Esophagus (tissue), 2 donors: Measurements from ENCODE around the gene CASTOR1. TPM values are rescaled to one million over a fixed set of nuclear protein-coding genes. Genes with fewer than 3 reads are reported as not detected.

Source experiments
- H3K27ac ChIP-seq, 2 donors: one replicate each; pipeline ENCODE4 v1.5.1; 2013; ENCODE audit warnings: low read depth in 2 of 2, mild to moderate bottlenecking in 2 of 2, inconsistent platforms in 1 of 2, low read length in 1 of 2, moderate library complexity in 1 of 2
- H3K27me3 ChIP-seq, 2 donors: one replicate each; pipeline ENCODE4 v1.6.1; 2013; ENCODE audit warnings: low read length in 2 of 2, control low read depth in 1 of 2, mild to moderate bottlenecking in 1 of 2; ENCODE audit not compliant: insufficient read depth in 2 of 2, control insufficient read depth in 1 of 2
- H3K36me3 ChIP-seq, 2 donors: one replicate each; pipeline ENCODE4 v1.6.1; 2013; ENCODE audit warnings: low read length in 1 of 2; ENCODE audit not compliant: control insufficient read depth in 2 of 2, insufficient read depth in 2 of 2
- H3K4me1 ChIP-seq, 2 donors: one replicate each; pipeline ENCODE4 v1.6.1; 2013; ENCODE audit warnings: low read length in 1 of 2; ENCODE audit not compliant: control insufficient read depth in 2 of 2, insufficient read depth in 2 of 2
- H3K4me3 ChIP-seq, 2 donors: one replicate each; pipeline ENCODE4 v1.5.1; 2013; ENCODE audit warnings: low read length in 2 of 2, mild to moderate bottlenecking in 2 of 2, low read depth in 1 of 2, moderate library complexity in 1 of 2
- H3K9me3 ChIP-seq, 2 donors: one replicate each; pipeline ENCODE4 v1.6.1; 2013; ENCODE audit warnings: mild to moderate bottlenecking in 2 of 2, low read depth in 1 of 2, low read length in 1 of 2, moderate library complexity in 1 of 2; ENCODE audit not compliant: control insufficient read depth in 2 of 2, insufficient read depth in 1 of 2
- WGBS, 2 donors: extraction: QIAGEN DNeasy Blood & Tissue Kit; methylation state at CpG; one replicate each; pipeline ENCODE4 v1.1.7; 2013; 5-methylcytosine and 5-hydroxymethylcytosine counted together
- polyA plus RNA-seq, 2 donors: library from polyadenylated mRNA; stranded (reverse); fragments of 200-250 nt; gene quantifications; one replicate each; pipeline ENCODE4 v1.2.3, GENCODE V29; 2013
- donor health status: healthy with polysubstance abuse.
- donor health status: Bipolar disorder and iron deficiency.

Gene CASTOR1
- polyA plus RNA-seq, 2 donors: 29.7 to 39.3 TPM

- Histone ChIP-seq H3K4me3 (no peak overlapping the region), H3K36me3 (peaks cover 32 to 48% of the 10 kb centered on the region in 2 donors)
Measured at GRCh38 chr22:30332551-30332950, 43.2 kb upstream of the CASTOR1 start.

DNA sequence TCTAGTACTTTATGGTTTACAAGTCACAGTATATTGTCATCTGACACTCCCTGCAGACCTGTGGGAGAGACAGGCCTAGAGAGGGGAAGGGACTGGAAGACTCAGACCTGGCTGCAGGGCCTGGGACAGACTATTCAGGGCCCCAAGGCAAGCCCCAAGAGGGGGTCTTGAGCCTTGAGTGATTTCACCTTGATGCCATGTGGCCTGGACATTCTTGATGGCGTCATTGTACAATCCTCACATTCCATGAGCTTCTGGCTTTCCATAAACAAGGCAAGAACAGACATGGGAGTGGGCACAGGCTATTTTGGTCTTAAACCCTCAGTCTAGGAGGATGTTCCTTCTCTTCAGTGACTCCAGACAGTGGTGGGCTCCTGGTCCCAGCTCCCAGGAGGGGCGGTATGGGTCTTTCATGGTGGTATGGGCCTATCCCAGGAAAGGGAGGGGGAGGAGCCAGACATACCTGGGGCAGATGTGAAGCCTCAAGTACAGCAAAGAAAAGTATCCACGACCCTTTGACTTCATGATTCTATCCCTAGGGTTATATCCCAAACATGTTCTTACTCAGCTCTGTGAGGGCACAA lies 39.3 kb upstream of the CASTOR1 start:
- 82 to 83% methylated on average over 3 of the region's 3 CpGs for WGBS, 2 donors

More at GRCh38 chr22:30332551-30332950, 43.2 kb upstream of the CASTOR1 start:
- Histone ChIP-seq H3K4me1 (peaks cover 0 to 4% of the 10 kb centered on the region in 2 donors), H3K9me3 (no peaks in the 10 kb centered on the region), H3K27me3 (no peaks in the 10 kb centered on the region), H3K27ac (no peak overlapping the region)
- WGBS, 2 donors: 79 to 80% methylated on average over 5 of the region's 5 CpGs

GRCh38 chr22:30327864-30328345 lies 38.6 kb upstream of the CASTOR1 start:
- Histone ChIP-seq H3K4me3 (no peak overlapping the region), H3K27ac (peak overlapping the region in 1 of 2 donors; percentile 94), H3K4me1 (peaks cover 2 to 11% of the 10 kb centered on the region in 2 donors), H3K27me3 (no peaks in the 10 kb centered on the region), H3K36me3 (peaks cover 0 to 13% of the 10 kb centered on the region in 2 donors), H3K9me3 (no peaks in the 10 kb centered on the region)
- 60 to 64% methylated on average over 5 of the region's 5 CpGs for WGBS, 2 donors

More for the DNA sequence above, 39.3 kb upstream of the CASTOR1 start:
- no peaks in the 10 kb centered on the region for H3K27me3 ChIP-seq
- H3K9me3 ChIP-seq: no peaks in the 10 kb centered on the region
- no peak overlapping the region for H3K27ac ChIP-seq
- no peak overlapping the region for H3K4me3 ChIP-seq
- peaks cover 4 to 13% of the 10 kb centered on the region in 2 donors for H3K36me3 ChIP-seq
- H3K4me1 ChIP-seq: peaks cover 2 to 11% of the 10 kb centered on the region in 2 donors

- Histone ChIP-seq H3K27ac (peak within 1 kb of the TSS; percentile 87 to 94), H3K9me3 (no peaks in the 10 kb centered on the region), H3K27me3 (no peaks in the 10 kb centered on the region), H3K4me1 (peaks cover 2 to 14% of the 10 kb centered on the region in 2 donors), H3K4me3 (peak within 1 kb of the TSS; percentile 56 to 95), H3K36me3 (peaks cover 0 to 7% of the 10 kb centered on the region in 2 donors)
- WGBS, 2 donors: 0 to 1% methylated on average over 43 to 69 of the region's 69 CpGs
Measured at GRCh38 chr22:30326706-30327362, 37.5 kb upstream of the CASTOR1 start, which contains the start of gene TBC1D10A. TBC1D10A (minus strand) TSS chr22:30326941; CDS start chr22:30326881, 60 bp downstream.

DNA sequence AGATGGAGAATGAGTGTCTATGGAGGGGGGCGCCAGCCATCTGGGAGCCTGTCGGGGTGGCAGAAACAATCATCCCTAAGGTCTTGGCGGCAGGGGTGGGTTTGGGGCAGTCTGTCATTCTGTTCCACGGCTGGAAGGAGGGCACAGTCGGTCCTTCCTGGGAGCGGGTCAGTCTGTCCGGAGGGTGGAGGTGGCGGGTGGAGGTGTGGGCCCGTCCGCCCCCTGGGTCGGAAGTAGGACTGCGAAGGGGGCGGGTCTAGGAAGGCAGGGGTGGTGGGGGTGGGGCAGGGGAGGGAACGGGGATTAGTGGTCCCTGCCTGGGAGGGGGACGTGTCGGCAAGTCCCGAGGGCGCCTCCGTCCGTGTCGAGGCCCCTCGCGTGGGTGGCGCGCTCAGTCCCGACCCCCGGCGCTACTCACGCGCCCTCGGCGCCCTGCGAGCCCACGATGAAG lies 37.0 kb upstream of the CASTOR1 start:
- Histone ChIP-seq H3K27ac (peak overlapping the region; percentile 84 to 87), H3K36me3 (peaks cover 0 to 6% of the 10 kb centered on the region in 2 donors), H3K27me3 (no peaks in the 10 kb centered on the region), H3K9me3 (no peaks in the 10 kb centered on the region), H3K4me3 (peak overlapping the region; percentile 56 to 95), H3K4me1 (peaks cover 2 to 16% of the 10 kb centered on the region in 2 donors)
- WGBS, 2 donors: 0 to 1% methylated on average over 33 to 34 of the region's 34 CpGs

GRCh38 chr22:30325724-30326254 lies 36.5 kb upstream of the CASTOR1 start:
- Histone ChIP-seq H3K4me1 (peaks cover 2 to 19% of the 10 kb centered on the region in 2 donors), H3K9me3 (no peaks in the 10 kb centered on the region), H3K27ac (peak overlapping the region; percentile 84 to 87), H3K36me3 (peaks cover 0 to 7% of the 10 kb centered on the region in 2 donors), H3K27me3 (no peaks in the 10 kb centered on the region), H3K4me3 (peak overlapping the region; percentile 56 to 95)
- 26% methylated on average over 14 of the region's 14 CpGs for WGBS, 2 donors

GRCh38 chr22:30325065-30325720 lies 35.9 kb upstream of the CASTOR1 start:
- WGBS, 2 donors: 32 to 36% methylated on average over 5 of the region's 5 CpGs
- peak overlapping the region; percentile 84 to 87 for H3K27ac ChIP-seq
- no peaks in the 10 kb centered on the region for H3K9me3 ChIP-seq
- peaks cover 6 to 25% of the 10 kb centered on the region in 2 donors for H3K4me1 ChIP-seq
- peak overlapping the region; percentile 56 to 95 for H3K4me3 ChIP-seq
- no peaks in the 10 kb centered on the region for H3K27me3 ChIP-seq
- peaks cover 0 to 10% of the 10 kb centered on the region in 2 donors for H3K36me3 ChIP-seq

- peak overlapping the region in 1 of 2 donors; percentile 56 for H3K4me3 ChIP-seq
- H3K27me3 ChIP-seq: no peaks in the 10 kb centered on the region
- no peaks in the 10 kb centered on the region for H3K9me3 ChIP-seq
- peaks cover 9 to 31% of the 10 kb centered on the region in 2 donors for H3K4me1 ChIP-seq
- 40 to 48% methylated on average over 8 of the region's 8 CpGs for WGBS, 2 donors
- peak overlapping the region in 1 of 2 donors; percentile 68 for H3K27ac ChIP-seq
- H3K36me3 ChIP-seq: peaks cover 0 to 12% of the 10 kb centered on the region in 2 donors
Measured at GRCh38 chr22:30324014-30324730, 34.9 kb upstream of the CASTOR1 start.
